A673 (cell line): ENCODE results near the gene STAT2. TPM values are rescaled to one million over a fixed set of nuclear protein-coding genes. Genes with fewer than 3 reads are reported as not detected.
"Not testable (repeated sequence)": the region's sequence is repeated elsewhere in the genome, so short reads cannot be mapped to it uniquely, and the experiment has no call there.

Experiments used
- BruUV-seq: library from RNA; stranded (reverse); fragments of 400-500 nt; replicated peaks from 2 replicates; lab custom pipeline; 2021; lab: Mats Ljungman, UMichigan
- CTCF ChIA-PET: fragments of 300-600 bp; sonication (Branson Sonifier 250); formaldehyde crosslinking; loops from one replicate; lab custom pipeline; 2022; ENCODE audit warnings: antibody characterized with exemption; lab: Charles Lee
- POLR2A ChIA-PET: fragments of 300-600 bp; sonication (Branson Sonifier 250); formaldehyde crosslinking; loops from one replicate; lab custom pipeline; 2022; ENCODE audit warnings: antibody characterized with exemption; ENCODE audit not compliant: low non-redundant PET; lab: Charles Lee
- DNase-seq: peaks from one replicate; pipeline ENCODE4 v3.0.0-alpha.2; 2015; ENCODE audit warnings: low spot score
- H3K27ac ChIP-seq: fragments of 200-600 bp; sonication (generic); 2 replicates; pipeline ENCODE4 v1.5.1; 2016; ENCODE audit warnings: mixed run types, low read depth, mild to moderate bottlenecking, mixed read lengths, antibody characterized with exemption, low read length; ENCODE audit not compliant: poor library complexity, severe bottlenecking
- H3K27me3 ChIP-seq: fragments of 200-600 bp; sonication (generic); replicated peaks from 2 replicates; pipeline ENCODE4 v1.6.1; 2017; ENCODE audit warnings: mixed run types, low read depth, mild to moderate bottlenecking, mixed read lengths, antibody characterized with exemption, low read length; ENCODE audit not compliant: insufficient read depth, poor library complexity
- H3K36me3 ChIP-seq: fragments of 200-600 bp; sonication (generic); 2 replicates; pipeline ENCODE4 v1.6.1; 2016; ENCODE audit warnings: mixed run types, mild to moderate bottlenecking, mixed read lengths, antibody characterized with exemption, low read length; ENCODE audit not compliant: insufficient read depth, poor library complexity, severe bottlenecking
- H3K4me1 ChIP-seq: fragments of 200-600 bp; sonication (generic); 2 replicates; pipeline ENCODE4 v1.6.1; 2017; ENCODE audit warnings: mixed run types, mild to moderate bottlenecking, mixed read lengths, antibody characterized with exemption, low read length; ENCODE audit not compliant: insufficient read depth, poor library complexity, severe bottlenecking
- H3K4me3 ChIP-seq: fragments of 200-600 bp; sonication (generic); 2 replicates; pipeline ENCODE4 v1.5.1; 2016; ENCODE audit warnings: low read depth, mixed run types, mild to moderate bottlenecking, mixed read lengths, low read length; ENCODE audit not compliant: poor library complexity, severe bottlenecking
- H3K9me3 ChIP-seq: fragments of 200-600 bp; sonication (generic); 2 replicates; pipeline ENCODE4 v1.6.1; 2016; ENCODE audit warnings: mixed run types, low read depth, mild to moderate bottlenecking, mixed read lengths, antibody characterized with exemption, low read length; ENCODE audit not compliant: poor library complexity, severe bottlenecking
- CTCF ChIP-seq: fragments of 300-800, 200-600 bp; sonication (generic); conservative IDR thresholded peaks from 2 replicates; pipeline ENCODE4 v1.5.1; 2017; ENCODE audit warnings: low read depth, mild to moderate bottlenecking, antibody characterized with exemption, low read length, moderate library complexity, mixed read lengths
- EZH2 ChIP-seq: fragments of 200-600 bp; sonication (generic); IDR thresholded peaks from 2 replicates; pipeline ENCODE4 v1.6.1; 2017; ENCODE audit warnings: borderline replicate concordance, low read depth, mild to moderate bottlenecking, mixed read lengths, antibody characterized with exemption, low read length; ENCODE audit not compliant: poor library complexity, severe bottlenecking
- intact Hi-C: fragments of 100-400 bp; cut with micrococcal nuclease; formaldehyde crosslinking; loops from one replicate; pipeline ENCODE4 v1.10.0; 2022; ENCODE audit not compliant: unreplicated experiment
- total RNA-seq: library from RNA; stranded (reverse); gene quantifications from 2 replicates; pipeline ENCODE4 v1.2.3, GENCODE V29; 2021

Gene STAT2
- total RNA-seq, 1 experiment from 2014 or later = 41.0 TPM

GRCh38 chr12:56399466-56399865, 39.6 kb upstream of the STAT2 start:
- CTCF ChIA-PET, BruUV-seq, H3K9me3 ChIP-seq: not testable (repeated sequence)

GRCh38 chr12:56398324-56398723, 38.4 kb upstream of the STAT2 start:
- CTCF ChIA-PET = no interaction called here
- POLR2A ChIA-PET = no interaction called here

More at GRCh38 chr12:56399466-56399865, 39.6 kb upstream of the STAT2 start:
- H3K27me3 ChIP-seq, intact Hi-C loops, DNase-seq, H3K4me1 ChIP-seq, H3K27ac ChIP-seq, H3K36me3 ChIP-seq, H3K4me3 ChIP-seq, POLR2A ChIA-PET: not testable (repeated sequence)

GRCh38 chr12:56392331-56392730, 32.4 kb upstream of the STAT2 start:
- ChIA-PET POLR2A (interaction anchor here (0.6 kb wide), 1 partner anchor 14 kb away, joined by 5 read pairs; no protein-coding TSS in a partner anchor), CTCF (interaction anchor here (0.7 kb wide), 1 partner anchor 244 kb away, joined by 8 read pairs; no protein-coding TSS in a partner anchor)
- intact Hi-C loops = no loop called here
- peaks cover 4% of the 10 kb centered on the region for H3K9me3 ChIP-seq
- H3K27me3 ChIP-seq = no peaks in the 10 kb centered on the region
- H3K4me1 ChIP-seq = peaks cover under 1% of the 10 kb centered on the region
- TF ChIP-seq EZH2 (no peak), CTCF (no peak)
- H3K27ac ChIP-seq = no peak overlapping the region
- no peak for DNase-seq
- no peaks in the 10 kb centered on the region for H3K36me3 ChIP-seq
- no TSS peak for BruUV-seq
- H3K4me3 ChIP-seq = no peak overlapping the region

More at GRCh38 chr12:56398324-56398723, 38.4 kb upstream of the STAT2 start:
- no peaks in the 10 kb centered on the region for H3K9me3 ChIP-seq
- intact Hi-C loops = no loop called here
- no peaks in the 10 kb centered on the region for H3K36me3 ChIP-seq
- no peaks in the 10 kb centered on the region for H3K4me1 ChIP-seq
- H3K27me3 ChIP-seq = no peaks in the 10 kb centered on the region
- no TSS peak for BruUV-seq
- no peak overlapping the region for H3K27ac ChIP-seq
- no peak for DNase-seq
- no peak for TF ChIP-seq EZH2
- TF ChIP-seq CTCF = no peak
- H3K4me3 ChIP-seq = no peak overlapping the region

GRCh38 chr12:56391721-56392120, 31.8 kb upstream of the STAT2 start:
- H3K9me3 ChIP-seq = peaks cover 4% of the 10 kb centered on the region
- H3K27me3 ChIP-seq = no peaks in the 10 kb centered on the region
- ChIA-PET POLR2A (no interaction called here), CTCF (interaction anchor here (0.7 kb wide), 1 partner anchor 245 kb away, joined by 8 read pairs; no protein-coding TSS in a partner anchor)
- DNase-seq = no peak
- H3K4me1 ChIP-seq = peaks cover 6% of the 10 kb centered on the region
- no peak overlapping the region for H3K27ac ChIP-seq
- H3K4me3 ChIP-seq = no peak overlapping the region
- intact Hi-C loops = no loop called here
- BruUV-seq = no TSS peak
- no peaks in the 10 kb centered on the region for H3K36me3 ChIP-seq
- TF ChIP-seq CTCF = no peak
- TF ChIP-seq EZH2 = no peak
